ENCODE data around the gene LBX1. TPM values are rescaled to one million over a fixed set of nuclear protein-coding genes. Genes with fewer than 3 reads are reported as not detected.

LBX1 gene
- total RNA-seq, 1 donor, result not detected

DNA sequence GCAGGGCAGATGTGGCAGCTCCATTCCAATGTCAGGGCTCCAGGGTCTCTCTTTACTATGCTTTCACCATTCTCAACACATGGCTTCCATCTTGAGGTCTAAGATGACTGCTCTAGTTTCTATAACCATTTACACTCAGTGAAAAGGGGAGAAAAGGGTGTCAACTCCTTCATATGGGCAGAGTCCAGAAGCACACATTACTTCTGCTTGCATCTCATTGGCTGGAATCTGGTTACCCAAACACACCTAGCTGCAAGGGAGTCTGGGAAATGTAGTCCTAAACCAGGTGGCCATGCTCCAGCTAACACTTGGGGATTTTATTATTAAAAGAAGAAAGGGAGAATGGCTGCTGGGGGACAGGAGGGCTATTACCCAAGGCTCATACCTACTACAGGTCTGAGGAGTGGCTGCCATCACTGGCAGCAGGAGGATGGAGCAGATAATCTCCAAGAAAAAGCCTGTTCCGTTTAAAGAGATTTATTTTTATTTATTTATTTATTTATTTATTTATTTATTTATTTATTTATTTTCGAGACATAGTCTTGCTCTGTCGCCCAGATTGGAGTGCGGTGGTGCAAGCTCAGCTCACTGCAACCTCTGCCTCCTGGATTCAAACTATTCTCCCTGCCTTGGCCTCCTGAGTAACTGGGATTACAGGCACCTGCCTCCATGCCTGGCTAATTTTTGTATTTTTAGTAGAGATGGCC, 29.1 kb upstream of the LBX1 start:
- TF ChIP-seq, protein P1, sequence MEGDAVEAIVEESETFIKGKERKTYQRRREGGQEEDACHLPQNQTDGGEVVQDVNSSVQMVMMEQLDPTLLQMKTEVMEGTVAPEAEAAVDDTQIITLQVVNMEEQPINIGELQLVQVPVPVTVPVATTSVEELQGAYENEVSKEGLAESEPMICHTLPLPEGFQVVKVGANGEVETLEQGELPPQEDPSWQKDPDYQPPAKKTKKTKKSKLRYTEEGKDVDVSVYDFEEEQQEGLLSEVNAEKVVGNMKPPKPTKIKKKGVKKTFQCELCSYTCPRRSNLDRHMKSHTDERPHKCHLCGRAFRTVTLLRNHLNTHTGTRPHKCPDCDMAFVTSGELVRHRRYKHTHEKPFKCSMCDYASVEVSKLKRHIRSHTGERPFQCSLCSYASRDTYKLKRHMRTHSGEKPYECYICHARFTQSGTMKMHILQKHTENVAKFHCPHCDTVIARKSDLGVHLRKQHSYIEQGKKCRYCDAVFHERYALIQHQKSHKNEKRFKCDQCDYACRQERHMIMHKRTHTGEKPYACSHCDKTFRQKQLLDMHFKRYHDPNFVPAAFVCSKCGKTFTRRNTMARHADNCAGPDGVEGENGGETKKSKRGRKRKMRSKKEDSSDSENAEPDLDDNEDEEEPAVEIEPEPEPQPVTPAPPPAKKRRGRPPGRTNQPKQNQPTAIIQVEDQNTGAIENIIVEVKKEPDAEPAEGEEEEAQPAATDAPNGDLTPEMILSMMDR (IDR thresholded peaks at IDR 0.05; ENCODE audit: insufficient read depth, low read length), result no peak
- no peak overlapping the region for H3K4me3 ChIP-seq (ENCODE audit: low read depth, low read length)
- no peak for DNase-seq (ENCODE audit: low read depth)

DNA sequence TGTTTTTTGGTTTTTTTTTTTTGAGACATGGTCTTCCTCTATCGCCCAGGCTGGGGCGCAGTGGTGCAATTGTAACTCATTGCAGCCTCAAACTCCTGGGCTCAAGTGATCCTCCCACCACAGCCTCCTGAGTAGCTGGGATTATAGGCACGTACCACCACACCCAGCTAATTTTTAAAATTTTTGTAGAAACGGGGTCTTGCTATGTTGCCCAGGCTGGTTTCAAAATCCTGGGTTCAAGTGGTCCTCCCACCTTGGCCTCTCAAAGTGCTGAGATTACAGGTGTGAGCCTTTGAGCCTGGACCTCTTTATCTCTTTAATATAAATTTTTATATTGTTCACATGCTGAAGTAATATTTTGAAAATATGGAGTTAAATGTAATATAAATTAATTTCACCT, 28.2 kb upstream of the LBX1 start:
- DNase-seq (ENCODE audit: low read depth), result no peak
- TF ChIP-seq, protein P1 (IDR thresholded peaks at IDR 0.05; ENCODE audit: insufficient read depth, low read length), result no peak
- H3K4me3 ChIP-seq (ENCODE audit: low read depth, low read length), result no peak overlapping the region

DNA sequence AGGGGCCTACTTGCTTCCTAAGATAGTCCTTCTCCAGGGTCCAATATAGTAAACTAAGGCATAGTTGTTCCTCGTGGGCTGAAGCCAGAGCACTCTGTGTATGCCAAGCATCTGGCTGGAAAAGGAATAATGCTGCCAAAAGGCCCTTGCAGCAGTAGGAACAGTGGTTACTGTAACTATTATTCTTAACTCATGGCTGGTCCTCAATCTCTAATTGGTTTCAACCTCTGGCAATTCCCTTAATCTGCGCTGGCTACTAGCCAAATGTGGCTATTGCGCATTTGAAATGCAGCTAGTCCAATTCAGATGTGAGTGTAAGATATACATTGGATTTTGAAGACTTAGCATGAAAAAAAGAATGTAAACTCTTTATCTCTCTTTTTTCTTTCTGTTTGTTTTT, 27.8 kb upstream of the LBX1 start:
- H3K4me3 ChIP-seq (ENCODE audit: low read depth, low read length), result no peak overlapping the region
- DNase-seq (ENCODE audit: low read depth), result no peak
- TF ChIP-seq, protein P1 (IDR thresholded peaks at IDR 0.05; ENCODE audit: insufficient read depth, low read length), result no peak

DNA sequence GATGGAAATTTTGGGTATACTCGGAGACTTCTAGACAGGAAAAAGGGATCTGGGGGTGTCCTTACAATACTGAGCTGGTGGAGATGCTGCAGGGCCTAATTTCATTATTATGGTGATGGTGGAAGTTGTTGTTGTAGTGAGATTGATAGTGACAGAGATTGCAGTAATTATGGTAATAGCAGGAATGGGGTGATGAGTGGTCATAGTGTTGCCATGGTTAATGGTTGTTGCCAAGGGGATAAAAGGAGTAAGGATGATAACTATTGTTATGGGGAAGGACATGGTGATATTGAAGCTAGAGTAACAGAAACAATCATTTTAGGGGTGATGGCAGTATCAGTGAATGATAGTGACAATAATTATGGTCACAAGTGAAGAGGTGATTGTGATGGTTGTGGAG, 27.1 kb upstream of the LBX1 start:
- TF ChIP-seq, protein P1 (IDR thresholded peaks at IDR 0.05; ENCODE audit: insufficient read depth, low read length), result no peak
- DNase-seq (ENCODE audit: low read depth), result no peak
- no peak overlapping the region for H3K4me3 ChIP-seq (ENCODE audit: low read depth, low read length)

DNA sequence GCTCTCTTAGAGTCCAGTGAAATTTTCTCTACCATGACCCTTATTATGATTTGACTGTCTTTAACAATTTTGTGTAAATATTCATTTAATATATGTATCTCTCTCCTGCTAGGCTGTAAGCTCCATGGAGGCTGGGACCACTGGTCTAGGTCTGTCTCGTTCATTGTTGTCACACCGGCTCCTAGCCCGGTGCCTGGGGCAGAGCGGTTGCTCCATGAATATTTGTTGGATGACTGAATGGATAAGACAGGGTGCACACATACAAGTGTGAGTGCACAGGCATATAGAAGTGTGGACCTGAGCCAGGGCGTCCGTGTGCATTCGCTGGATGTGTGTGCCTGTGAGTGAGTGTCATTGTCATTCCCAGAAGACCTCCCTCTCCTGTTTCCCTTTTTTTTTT, 20.9 kb upstream of the LBX1 start:
- no peak overlapping the region for H3K4me3 ChIP-seq (ENCODE audit: low read depth, low read length)
- DNase-seq (ENCODE audit: low read depth), result no peak
- TF ChIP-seq, protein P1 (IDR thresholded peaks at IDR 0.05; ENCODE audit: insufficient read depth, low read length), result no peak

DNA sequence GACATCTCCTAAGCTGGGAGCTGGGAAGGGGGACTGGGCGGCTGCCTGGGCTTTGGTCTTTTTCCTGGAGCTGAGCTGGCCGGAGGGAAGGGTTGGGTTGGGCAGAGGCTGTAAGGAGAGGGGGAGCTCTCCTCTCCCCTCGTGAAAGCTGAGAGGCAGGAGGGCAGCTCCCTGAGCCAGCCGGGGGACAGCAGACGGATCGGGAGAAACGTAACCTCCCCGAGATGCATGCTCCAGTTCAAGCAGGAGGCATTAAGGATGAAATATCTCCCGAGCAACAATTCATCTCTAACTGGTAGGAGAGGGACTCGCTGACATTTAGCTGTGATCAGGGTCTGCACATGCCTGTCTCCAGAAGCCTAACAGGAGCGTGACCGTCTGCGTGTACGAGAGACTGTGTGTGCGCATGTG, 19.9 kb upstream of the LBX1 start:
- no peak overlapping the region for H3K4me3 ChIP-seq (ENCODE audit: low read depth, low read length)
- DNase-seq (ENCODE audit: low read depth), result no peak
- TF ChIP-seq, protein P1 (IDR thresholded peaks at IDR 0.05; ENCODE audit: insufficient read depth, low read length), result no peak

DNA sequence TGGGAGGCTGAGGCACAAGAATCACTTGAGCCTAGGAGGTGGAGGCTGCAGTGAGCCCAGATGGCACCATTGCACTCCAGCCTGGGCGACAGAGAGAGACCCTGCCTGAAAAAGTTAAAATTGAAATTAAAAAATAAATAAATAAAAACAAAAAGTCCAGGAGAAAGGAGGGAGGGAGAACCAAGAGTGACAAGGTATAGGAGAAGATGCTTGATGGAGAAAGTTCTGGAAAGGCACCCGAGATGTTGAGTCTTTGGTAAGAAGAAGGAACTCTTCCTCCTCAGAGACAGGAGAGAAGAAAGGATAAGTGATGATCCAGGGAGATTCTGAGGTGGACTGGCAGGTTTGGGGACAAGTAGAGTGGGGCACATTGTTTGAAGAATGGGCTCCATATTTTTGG, 17.4 kb upstream of the LBX1 start:
- DNase-seq (ENCODE audit: low read depth), result no peak
- no peak overlapping the region for H3K4me3 ChIP-seq (ENCODE audit: low read depth, low read length)
- TF ChIP-seq, protein P1 (IDR thresholded peaks at IDR 0.05; ENCODE audit: insufficient read depth, low read length), result no peak

All from fibroblast of the aortic adventitia (primary cell).